Measurements from ENCODE around the gene PHF21A. TPM values are rescaled to one million over a fixed set of nuclear protein-coding genes. Genes with fewer than 3 reads are reported as not detected.

Gene PHF21A
- total and polyA plus RNA-seq, 10 of the 15 experiments (the other 5 are each of a cell fraction or from before 2014, with no cell fraction given): 2.6 to 37.2 (median 16.0) TPM

DNA sequence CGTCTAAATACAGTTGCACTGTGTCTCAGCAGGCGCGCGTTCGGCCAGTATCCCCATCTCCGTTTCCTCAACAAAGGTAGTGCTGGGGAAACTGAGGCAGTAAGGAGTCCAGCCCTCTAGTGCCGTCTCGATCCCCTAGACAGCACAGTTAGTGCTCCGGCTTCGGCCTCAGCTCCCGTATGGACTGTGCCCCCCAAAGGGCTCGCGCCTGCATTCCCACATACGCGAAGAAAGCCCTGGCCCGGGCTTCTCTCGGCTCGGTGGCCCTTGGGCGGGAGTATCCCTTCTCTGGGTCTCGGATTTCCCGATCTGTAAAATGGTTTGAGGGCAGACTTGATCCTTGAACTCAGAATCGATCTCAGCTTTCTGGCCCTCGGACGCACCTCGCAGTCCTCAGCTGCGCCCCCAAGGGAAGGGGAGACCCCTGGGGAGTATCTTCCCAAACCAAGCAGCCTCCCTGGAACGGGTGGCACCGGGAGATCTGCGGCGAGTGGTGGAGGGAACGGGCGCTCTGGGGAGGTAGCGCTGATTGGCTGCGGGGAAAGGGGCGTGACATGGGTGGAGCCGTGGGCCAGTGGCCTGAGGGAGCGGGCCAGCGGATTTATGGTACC, 202.8 kb downstream of the PHF21A start (continued):
- TF ChIP-seq NKRF (conservative IDR thresholded peaks at IDR 0.05) (no peak; the same call in none of the 2 replicates), IKZF1 (conservative IDR thresholded peaks at IDR 0.05) (peak; percentile 20; the same call in 1 of the 2 replicates), ZNF217 (IDR thresholded peaks at IDR 0.05) (peak; percentile 22; the same call in 1 of the 2 replicates), BHLHE40 (IDR thresholded peaks at IDR 0.05; ENCODE audit: borderline replicate concordance in 1 of 2, low read depth in 2 of 2, low read length in 1 of 2) (no peak), MTA2 (IDR thresholded peaks at IDR 0.05; ENCODE audit: low read depth) (peak; percentile 8; the same call in 1 of the 2 replicates), POLR2A (IDR thresholded peaks at IDR 0.05; ENCODE audit: low read depth, low read length) (peak; percentile 52; the same call in 1 of the 2 replicates), EZH2 (IDR thresholded peaks at IDR 0.05; ENCODE audit: borderline replicate concordance, control insufficient read depth, low read depth, low read length) (no peak), BRCA1 (IDR thresholded peaks at IDR 0.05; ENCODE audit: low read depth, low read length) (no peak), STAT1 (conservative IDR thresholded peaks at IDR 0.05) (0 out of 2 replicates have a peak, but pooled peaks have one; percentile 7), SP1 (IDR thresholded peaks at IDR 0.05; ENCODE audit: low read depth, low read length) (peak; percentile 42), SMC3 (IDR thresholded peaks at IDR 0.05; ENCODE audit: borderline replicate concordance, low read length) (no peak)
- TF ChIP-seq, protein P1, sequence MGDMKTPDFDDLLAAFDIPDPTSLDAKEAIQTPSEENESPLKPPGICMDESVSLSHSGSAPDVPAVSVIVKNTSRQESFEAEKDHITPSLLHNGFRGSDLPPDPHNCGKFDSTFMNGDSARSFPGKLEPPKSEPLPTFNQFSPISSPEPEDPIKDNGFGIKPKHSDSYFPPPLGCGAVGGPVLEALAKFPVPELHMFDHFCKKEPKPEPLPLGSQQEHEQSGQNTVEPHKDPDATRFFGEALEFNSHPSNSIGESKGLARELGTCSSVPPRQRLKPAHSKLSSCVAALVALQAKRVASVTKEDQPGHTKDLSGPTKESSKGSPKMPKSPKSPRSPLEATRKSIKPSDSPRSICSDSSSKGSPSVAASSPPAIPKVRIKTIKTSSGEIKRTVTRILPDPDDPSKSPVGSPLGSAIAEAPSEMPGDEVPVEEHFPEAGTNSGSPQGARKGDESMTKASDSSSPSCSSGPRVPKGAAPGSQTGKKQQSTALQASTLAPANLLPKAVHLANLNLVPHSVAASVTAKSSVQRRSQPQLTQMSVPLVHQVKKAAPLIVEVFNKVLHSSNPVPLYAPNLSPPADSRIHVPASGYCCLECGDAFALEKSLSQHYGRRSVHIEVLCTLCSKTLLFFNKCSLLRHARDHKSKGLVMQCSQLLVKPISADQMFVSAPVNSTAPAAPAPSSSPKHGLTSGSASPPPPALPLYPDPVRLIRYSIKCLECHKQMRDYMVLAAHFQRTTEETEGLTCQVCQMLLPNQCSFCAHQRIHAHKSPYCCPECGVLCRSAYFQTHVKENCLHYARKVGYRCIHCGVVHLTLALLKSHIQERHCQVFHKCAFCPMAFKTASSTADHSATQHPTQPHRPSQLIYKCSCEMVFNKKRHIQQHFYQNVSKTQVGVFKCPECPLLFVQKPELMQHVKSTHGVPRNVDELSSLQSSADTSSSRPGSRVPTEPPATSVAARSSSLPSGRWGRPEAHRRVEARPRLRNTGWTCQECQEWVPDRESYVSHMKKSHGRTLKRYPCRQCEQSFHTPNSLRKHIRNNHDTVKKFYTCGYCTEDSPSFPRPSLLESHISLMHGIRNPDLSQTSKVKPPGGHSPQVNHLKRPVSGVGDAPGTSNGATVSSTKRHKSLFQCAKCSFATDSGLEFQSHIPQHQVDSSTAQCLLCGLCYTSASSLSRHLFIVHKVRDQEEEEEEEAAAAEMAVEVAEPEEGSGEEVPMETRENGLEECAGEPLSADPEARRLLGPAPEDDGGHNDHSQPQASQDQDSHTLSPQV (IDR thresholded peaks at IDR 0.05): no peak
- TF ChIP-seq, protein P2, sequence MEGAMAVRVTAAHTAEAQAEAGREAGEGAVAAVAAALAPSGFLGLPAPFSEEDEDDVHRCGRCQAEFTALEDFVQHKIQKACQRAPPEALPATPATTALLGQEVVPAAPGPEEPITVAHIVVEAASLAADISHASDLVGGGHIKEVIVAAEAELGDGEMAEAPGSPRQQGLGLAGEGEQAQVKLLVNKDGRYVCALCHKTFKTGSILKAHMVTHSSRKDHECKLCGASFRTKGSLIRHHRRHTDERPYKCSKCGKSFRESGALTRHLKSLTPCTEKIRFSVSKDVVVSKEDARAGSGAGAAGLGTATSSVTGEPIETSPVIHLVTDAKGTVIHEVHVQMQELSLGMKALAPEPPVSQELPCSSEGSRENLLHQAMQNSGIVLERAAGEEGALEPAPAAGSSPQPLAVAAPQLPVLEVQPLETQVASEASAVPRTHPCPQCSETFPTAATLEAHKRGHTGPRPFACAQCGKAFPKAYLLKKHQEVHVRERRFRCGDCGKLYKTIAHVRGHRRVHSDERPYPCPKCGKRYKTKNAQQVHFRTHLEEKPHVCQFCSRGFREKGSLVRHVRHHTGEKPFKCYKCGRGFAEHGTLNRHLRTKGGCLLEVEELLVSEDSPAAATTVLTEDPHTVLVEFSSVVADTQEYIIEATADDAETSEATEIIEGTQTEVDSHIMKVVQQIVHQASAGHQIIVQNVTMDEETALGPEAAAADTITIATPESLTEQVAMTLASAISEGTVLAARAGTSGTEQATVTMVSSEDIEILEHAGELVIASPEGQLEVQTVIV (IDR thresholded peaks at IDR 0.05; ENCODE audit: borderline replicate concordance, partially characterized antibody): no peak

Data from GM12878 (cell line).